Caco-2 (cell line): Measurements from ENCODE around the gene MAF. TPM values are rescaled to one million over a fixed set of nuclear protein-coding genes. Genes with fewer than 3 reads are reported as not detected.

Experiments
- BruUV-seq: library from RNA; stranded (reverse); fragments of 400-500 nt; replicated peaks from 2 replicates; lab custom pipeline; 2021; lab: Mats Ljungman, UMichigan
- CTCF ChIA-PET: fragments of 300-600 bp; sonication (Branson Sonifier 250); formaldehyde crosslinking; loops from one replicate; lab custom pipeline; 2022; ENCODE audit warnings: antibody characterized with exemption; lab: Charles Lee
- POLR2A ChIA-PET: fragments of 300-600 bp; sonication (Branson Sonifier 250); formaldehyde crosslinking; loops from one replicate; lab custom pipeline; 2022; ENCODE audit warnings: antibody characterized with exemption; lab: Charles Lee
- DNase-seq, 2 experiments: peaks; one replicate each; pipeline versions ENCODE4 v3.0.0 to v3.0.0-alpha.2; 2020 to 2022
- H3K27me3 ChIP-seq: replicated peaks from 2 replicates; pipeline ENCODE4 v1.6.0; 2011; ENCODE audit warnings: low read length; ENCODE audit not compliant: control insufficient read depth, insufficient read depth
- H3K36me3 ChIP-seq: 2 replicates; pipeline ENCODE4 v1.5.1; 2011; ENCODE audit warnings: low read length; ENCODE audit not compliant: control insufficient read depth, insufficient read depth
- H3K4me1 ChIP-seq: fragments of 250-450 bp; sonication (Bioruptor Pico); 2 replicates; pipeline ENCODE4 v1.5.1; 2020; ENCODE audit warnings: mild to moderate bottlenecking
- H3K4me3 ChIP-seq: 2 replicates; pipeline ENCODE4 v1.5.1; 2011; ENCODE audit warnings: low read depth, mild to moderate bottlenecking, control low read depth, low read length
- H3K9me3 ChIP-seq: fragments of 250-450 bp; sonication (Bioruptor Pico); 2 replicates; pipeline ENCODE4 v1.5.1; 2020; ENCODE audit warnings: mild to moderate bottlenecking, moderate library complexity
- H3K27ac Mint-ChIP-seq: one replicate; pipeline ENCODE4 v1.8.0; 2022; ENCODE audit warnings: mixed read lengths; ENCODE audit not compliant: unreplicated experiment
- H3K27me3 Mint-ChIP-seq: one replicate; pipeline ENCODE4 v1.8.0; 2022; ENCODE audit warnings: mixed read lengths; ENCODE audit not compliant: insufficient read depth, unreplicated experiment
- H3K36me3 Mint-ChIP-seq: one replicate; pipeline ENCODE4 v1.8.0; 2022; ENCODE audit warnings: mild to moderate bottlenecking, mixed read lengths; ENCODE audit not compliant: insufficient read depth, unreplicated experiment
- H3K4me1 Mint-ChIP-seq: one replicate; pipeline ENCODE4 v1.8.0; 2022; ENCODE audit warnings: low read depth, mixed read lengths; ENCODE audit not compliant: unreplicated experiment
- H3K4me3 Mint-ChIP-seq: one replicate; pipeline ENCODE4 v1.8.0; 2022; ENCODE audit warnings: mild to moderate bottlenecking, moderate library complexity, mixed read lengths; ENCODE audit not compliant: unreplicated experiment
- H3K9me3 Mint-ChIP-seq: one replicate; pipeline ENCODE4 v1.8.0; 2022; ENCODE audit warnings: mixed read lengths; ENCODE audit not compliant: unreplicated experiment
- intact Hi-C: fragments of 100-400 bp; cut with micrococcal nuclease; formaldehyde crosslinking; loops from one replicate; pipeline ENCODE4 v1.10.0; 2022; ENCODE audit not compliant: unreplicated experiment
- total RNA-seq: library from RNA; stranded (reverse); gene quantifications from 2 replicates; pipeline ENCODE4 v1.2.3, GENCODE V29; 2022
- TF ChIP-seq, protein P1 (sequence below), 2 experiments: fragments of 200-600 bp in 1 of 2; IDR thresholded peaks; 1 replicate in 1 of 2; 2 replicates in 1 of 2; pipeline versions ENCODE4 v1.5.1 to v1.8.0; 2011 to 2022; ENCODE audit warnings: antibody characterized with exemption in 1 of 2, control low read depth in 1 of 2, inconsistent platforms in 1 of 2, low read depth in 1 of 2, low read length in 1 of 2, mild to moderate bottlenecking in 1 of 2, moderate library complexity in 1 of 2; ENCODE audit not compliant: insufficient read depth in 1 of 2, severe bottlenecking in 1 of 2, unreplicated experiment in 1 of 2

The MAF gene
- total RNA-seq, 1 experiment from 2014 or later = 3.6 TPM

DNA sequence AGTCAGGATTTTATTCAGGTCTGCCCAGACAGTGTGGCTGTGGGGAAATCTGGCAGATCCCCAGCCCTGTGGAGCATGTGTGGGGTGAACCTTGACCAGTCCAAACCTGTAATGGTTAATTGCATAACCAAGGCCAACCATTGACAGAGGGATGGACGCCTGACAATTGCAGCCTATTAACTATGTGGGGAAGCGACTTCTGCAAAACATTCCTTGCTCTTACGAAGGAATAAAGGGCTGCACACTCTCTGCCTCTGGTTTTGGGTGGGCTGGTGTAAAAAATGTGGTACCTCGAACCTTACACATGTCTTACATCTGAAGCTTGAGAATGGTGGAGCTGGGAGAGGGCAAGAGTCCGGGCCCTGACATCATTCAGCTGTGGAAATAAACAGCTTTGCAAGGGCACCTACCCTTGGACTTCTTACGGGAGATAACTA, 35.8 kb downstream of the MAF start:
- H3K4me1 ChIP-seq = no peaks in the 10 kb centered on the region
- ChIA-PET CTCF (no interaction called here), POLR2A (no interaction called here)
- H3K4me3 Mint-ChIP-seq = no peak overlapping the region
- no peaks in the 10 kb centered on the region for H3K4me1 Mint-ChIP-seq
- DNase-seq = no peak
- H3K27me3 ChIP-seq = 0 out of 2 replicates have a peak, but pooled peaks cover 1% of the 10 kb centered on the region
- no peaks in the 10 kb centered on the region for H3K9me3 ChIP-seq
- H3K4me3 ChIP-seq = no peak overlapping the region
- no peak overlapping the region for H3K27ac Mint-ChIP-seq
- peaks cover 19% of the 10 kb centered on the region for H3K27me3 Mint-ChIP-seq
- H3K36me3 ChIP-seq = no peaks in the 10 kb centered on the region
- BruUV-seq = no TSS peak
- TF ChIP-seq, protein P1, sequence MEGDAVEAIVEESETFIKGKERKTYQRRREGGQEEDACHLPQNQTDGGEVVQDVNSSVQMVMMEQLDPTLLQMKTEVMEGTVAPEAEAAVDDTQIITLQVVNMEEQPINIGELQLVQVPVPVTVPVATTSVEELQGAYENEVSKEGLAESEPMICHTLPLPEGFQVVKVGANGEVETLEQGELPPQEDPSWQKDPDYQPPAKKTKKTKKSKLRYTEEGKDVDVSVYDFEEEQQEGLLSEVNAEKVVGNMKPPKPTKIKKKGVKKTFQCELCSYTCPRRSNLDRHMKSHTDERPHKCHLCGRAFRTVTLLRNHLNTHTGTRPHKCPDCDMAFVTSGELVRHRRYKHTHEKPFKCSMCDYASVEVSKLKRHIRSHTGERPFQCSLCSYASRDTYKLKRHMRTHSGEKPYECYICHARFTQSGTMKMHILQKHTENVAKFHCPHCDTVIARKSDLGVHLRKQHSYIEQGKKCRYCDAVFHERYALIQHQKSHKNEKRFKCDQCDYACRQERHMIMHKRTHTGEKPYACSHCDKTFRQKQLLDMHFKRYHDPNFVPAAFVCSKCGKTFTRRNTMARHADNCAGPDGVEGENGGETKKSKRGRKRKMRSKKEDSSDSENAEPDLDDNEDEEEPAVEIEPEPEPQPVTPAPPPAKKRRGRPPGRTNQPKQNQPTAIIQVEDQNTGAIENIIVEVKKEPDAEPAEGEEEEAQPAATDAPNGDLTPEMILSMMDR (IDR thresholded peaks at IDR 0.05; ENCODE audit: insufficient read depth in 1 of 2, low read depth in 1 of 2, low read length in 1 of 2, severe bottlenecking in 1 of 2, unreplicated experiment in 1 of 2) = no peak
- intact Hi-C loops = no loop called here
- no peaks in the 10 kb centered on the region for H3K9me3 Mint-ChIP-seq
- no peaks in the 10 kb centered on the region for H3K36me3 Mint-ChIP-seq

DNA sequence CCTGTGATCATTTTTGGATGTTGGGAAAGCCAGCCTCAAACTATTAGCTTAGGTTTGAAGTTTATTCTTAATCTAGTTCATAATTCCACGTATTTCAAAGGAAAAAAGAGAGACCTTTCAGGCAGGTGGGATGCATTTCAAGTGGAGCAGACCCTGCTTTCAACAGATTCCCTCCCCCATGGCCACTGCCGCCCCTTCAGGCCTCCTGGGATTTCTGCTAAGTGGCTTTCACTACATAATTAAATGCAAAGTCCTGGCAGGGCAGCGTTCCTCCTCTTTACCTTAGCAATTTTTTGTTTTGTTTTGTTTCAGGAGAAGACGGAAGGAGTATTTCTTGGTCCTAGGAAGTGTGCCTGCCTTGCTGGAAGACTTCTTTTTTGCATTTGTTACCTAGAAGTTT, 36.6 kb downstream of the MAF start:
- Mint-ChIP-seq H3K36me3 (no peaks in the 10 kb centered on the region), H3K4me3 (no peak overlapping the region), H3K27me3 (peaks cover 20% of the 10 kb centered on the region), H3K27ac (no peak overlapping the region), H3K4me1 (no peaks in the 10 kb centered on the region), H3K9me3 (no peaks in the 10 kb centered on the region)
- intact Hi-C loops = no loop called here
- Histone ChIP-seq H3K4me1 (no peaks in the 10 kb centered on the region), H3K4me3 (no peak overlapping the region), H3K36me3 (no peaks in the 10 kb centered on the region), H3K9me3 (no peaks in the 10 kb centered on the region), H3K27me3 (0 out of 2 replicates have a peak, but pooled peaks cover 1% of the 10 kb centered on the region)
- TF ChIP-seq, protein P1 (IDR thresholded peaks at IDR 0.05; ENCODE audit: insufficient read depth in 1 of 2, low read depth in 1 of 2, low read length in 1 of 2, severe bottlenecking in 1 of 2, unreplicated experiment in 1 of 2) = no peak
- POLR2A ChIA-PET = no interaction called here
- no TSS peak for BruUV-seq
- CTCF ChIA-PET = no interaction called here
- no peak for DNase-seq

DNA sequence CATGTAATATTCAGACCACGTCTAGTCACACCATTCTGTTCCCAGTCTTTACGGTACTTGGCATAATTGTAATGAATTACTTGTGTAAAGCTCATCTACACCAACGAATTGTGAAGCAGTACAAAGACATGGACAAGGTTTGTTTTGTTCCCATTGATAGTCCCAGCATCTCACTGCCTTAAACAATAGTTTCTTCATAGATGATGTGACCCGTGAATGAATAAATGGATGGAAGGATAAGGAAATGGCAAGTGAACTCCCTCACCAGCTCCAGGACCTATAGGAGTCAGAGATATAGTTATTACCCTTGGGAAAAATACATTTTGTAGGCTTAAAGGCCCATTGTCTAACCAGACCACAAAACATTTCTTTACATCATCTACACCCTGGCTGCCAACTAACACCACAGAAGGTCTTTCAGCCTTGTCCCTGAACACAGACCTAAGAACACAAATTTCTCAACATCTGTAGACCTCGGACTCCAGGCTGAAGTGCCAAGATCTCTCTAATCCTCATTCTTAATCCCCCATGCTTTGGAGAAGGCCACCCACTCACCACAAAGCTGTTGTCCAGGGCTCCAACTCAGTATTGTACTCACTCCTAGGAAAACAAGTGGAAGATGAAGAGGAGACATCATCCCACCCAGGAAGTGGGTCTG, 38.2 kb downstream of the MAF start:
- Histone ChIP-seq H3K27me3 (0 out of 2 replicates have a peak, but pooled peaks cover 1% of the 10 kb centered on the region), H3K4me3 (no peak overlapping the region), H3K4me1 (no peaks in the 10 kb centered on the region), H3K36me3 (no peaks in the 10 kb centered on the region), H3K9me3 (no peaks in the 10 kb centered on the region)
- Mint-ChIP-seq H3K27me3 (peaks cover 27% of the 10 kb centered on the region), H3K4me3 (no peak overlapping the region), H3K36me3 (no peaks in the 10 kb centered on the region), H3K9me3 (no peaks in the 10 kb centered on the region), H3K4me1 (no peaks in the 10 kb centered on the region), H3K27ac (no peak overlapping the region)
- intact Hi-C loops = no loop called here
- BruUV-seq = no TSS peak
- ChIA-PET CTCF (no interaction called here), POLR2A (no interaction called here)
- TF ChIP-seq, protein P1 (IDR thresholded peaks at IDR 0.05; ENCODE audit: insufficient read depth in 1 of 2, low read depth in 1 of 2, low read length in 1 of 2, severe bottlenecking in 1 of 2, unreplicated experiment in 1 of 2) = no peak
- no peak for DNase-seq
